Fibroblast of skin of left biceps (primary cell): ENCODE data around the gene MAEA.

ENCODE experiments used
- DNase-seq, 2 experiments: peaks; one replicate each; pipeline ENCODE4 v3.0.0-alpha.2; 2013; ENCODE audit warnings: low read depth in 2 of 2

Gene MAEA

GRCh38 chr4:1289207-1290164 lies at the start of gene MAEA:
Gene MAEA, plus strand, starts transcription at chr4:1289891. Its CDS starts 23 bp downstream, at chr4:1289914.
- peak; percentile 87 to 88 for DNase-seq

GRCh38 chr4:1239950-1240307 lies 49.8 kb upstream of the MAEA start:
- no peak for DNase-seq

- no peak for DNase-seq
These were observed 48.8 kb upstream of the MAEA start for GRCh38 chr4:1240721-1241465.

- DNase-seq: no peak
These were observed 48.2 kb upstream of the MAEA start for GRCh38 chr4:1241466-1241935.

- no peak for DNase-seq
These were observed 47.7 kb upstream of the MAEA start for GRCh38 chr4:1241936-1242505.

- DNase-seq: no peak
These were observed 46.9 kb upstream of the MAEA start for GRCh38 chr4:1242506-1243450.

GRCh38 chr4:1243451-1244080 lies 46.1 kb upstream of the MAEA start:
- DNase-seq: no peak

GRCh38 chr4:1244081-1244977 lies 45.4 kb upstream of the MAEA start:
- DNase-seq: no peak

- DNase-seq: no peak
These were observed 44.7 kb upstream of the MAEA start for GRCh38 chr4:1244978-1245471.

GRCh38 chr4:1245481-1246051 lies 44.1 kb upstream of the MAEA start:
- no peak for DNase-seq

- DNase-seq: no peak
These were observed 43.4 kb upstream of the MAEA start for GRCh38 chr4:1246111-1246881.

- no peak for DNase-seq
These were observed 42.5 kb upstream of the MAEA start for GRCh38 chr4:1246901-1247863.

- DNase-seq: no peak
These were observed 41.8 kb upstream of the MAEA start for GRCh38 chr4:1247864-1248244.

- DNase-seq: peak; percentile 62
These were observed 41.2 kb upstream of the MAEA start, which contains the start of gene CTBP1 for GRCh38 chr4:1248245-1249147. Gene CTBP1, minus strand, starts transcription at chr4:1249130. Its CDS starts 7,799 bp downstream, at chr4:1241331.

GRCh38 chr4:1249148-1249730 lies 40.5 kb upstream of the MAEA start:
- peak; percentile 74 to 81 for DNase-seq
